ENCODE results near the gene NBL1.

Gene NBL1

GRCh38 chr1:19657511-19657910 is 13.4 kb downstream of the NBL1 start:
- no peak overlapping the region for H4K8ac ChIP-seq (ENCODE audit: low read length)
- peaks cover 44 to 50% of the 10 kb centered on the region in 2 experiments for H3K36me3 ChIP-seq (ENCODE audit: control insufficient read depth in 1 of 2, insufficient read depth in 2 of 2, low read depth in 1 of 2, low read length in 2 of 2)
- H3K27me3 ChIP-seq (ENCODE audit: control insufficient read depth in 1 of 2, insufficient read depth in 1 of 2, low read length in 2 of 2): peaks cover 0 to 5% of the 10 kb centered on the region in 2 experiments
- WGBS: 96% methylated on average over 8 of the region's 10 CpGs
- no peak overlapping the region for H3K4me2 ChIP-seq (ENCODE audit: low read length, poor library complexity, severe bottlenecking)
- no peak for DNase-seq
- H2BK5ac ChIP-seq (ENCODE audit: low read depth, low read length, poor library complexity, severe bottlenecking): no peak overlapping the region
- H3K9ac ChIP-seq (ENCODE audit: low read length): no peak overlapping the region
- H3K9me3 ChIP-seq (ENCODE audit: control insufficient read depth, low read length): no peaks in the 10 kb centered on the region
- H3K4me3 ChIP-seq (ENCODE audit: insufficient read depth in 1 of 2, low read depth in 1 of 2, low read length in 2 of 2): no peak overlapping the region
- no peak overlapping the region for H3K4ac ChIP-seq (ENCODE audit: low read depth in 1 of 2, low read length in 2 of 2)
- H3K27ac ChIP-seq (ENCODE audit: low read length, poor library complexity, severe bottlenecking): no peak overlapping the region
- no peak overlapping the region for H4K91ac ChIP-seq (ENCODE audit: low read length)
- no peak overlapping the region for H2BK15ac ChIP-seq (ENCODE audit: low read depth, poor library complexity, severe bottlenecking)
- no peak overlapping the region for H2AFZ ChIP-seq (ENCODE audit: low read depth, low read length)
- H3K4me1 ChIP-seq (ENCODE audit: control insufficient read depth, insufficient read depth, low read depth, low read length): peaks cover 15% of the 10 kb centered on the region
- H2BK12ac ChIP-seq (ENCODE audit: low read length in 2 of 2): no peak overlapping the region
- no peak overlapping the region for H3K23ac ChIP-seq (ENCODE audit: low read length in 2 of 2)
- H3K18ac ChIP-seq (ENCODE audit: low read depth in 1 of 2, low read length in 2 of 2): no peak overlapping the region
- no peak overlapping the region for H2AK5ac ChIP-seq (ENCODE audit: low read length, severe bottlenecking)
- no peak overlapping the region for H3K14ac ChIP-seq (ENCODE audit: low read length in 2 of 2)
- H2BK120ac ChIP-seq (ENCODE audit: low read depth, low read length): no peak overlapping the region
- peaks cover 33% of the 10 kb centered on the region for H3K79me1 ChIP-seq (replicated peaks; ENCODE audit: low read length, poor library complexity, severe bottlenecking)

- peak overlapping the region in 1 of 2 experiments; percentile 25 for H3K4me3 ChIP-seq (ENCODE audit: insufficient read depth in 1 of 2, low read depth in 1 of 2, low read length in 2 of 2)
- no peak overlapping the region for H3K14ac ChIP-seq (ENCODE audit: low read length in 2 of 2)
- no peak overlapping the region for H3K4me2 ChIP-seq (ENCODE audit: low read length, poor library complexity, severe bottlenecking)
- peaks cover 4 to 10% of the 10 kb centered on the region in 2 experiments for H3K27me3 ChIP-seq (ENCODE audit: control insufficient read depth in 1 of 2, insufficient read depth in 1 of 2, low read length in 2 of 2)
- DNase-seq: no peak
- no peak overlapping the region for H3K23ac ChIP-seq (ENCODE audit: low read length in 2 of 2)
- H3K36me3 ChIP-seq (ENCODE audit: control insufficient read depth in 1 of 2, insufficient read depth in 2 of 2, low read depth in 1 of 2, low read length in 2 of 2): peaks cover 44 to 50% of the 10 kb centered on the region in 2 experiments
- H3K9ac ChIP-seq (ENCODE audit: low read length): no peak overlapping the region
- H2BK15ac ChIP-seq (ENCODE audit: low read depth, poor library complexity, severe bottlenecking): no peak overlapping the region
- H3K27ac ChIP-seq (ENCODE audit: low read length, poor library complexity, severe bottlenecking): no peak overlapping the region
- no peak overlapping the region for H3K4ac ChIP-seq (ENCODE audit: low read depth in 1 of 2, low read length in 2 of 2)
- no peak overlapping the region for H2BK120ac ChIP-seq (ENCODE audit: low read depth, low read length)
- H2BK5ac ChIP-seq (ENCODE audit: low read depth, low read length, poor library complexity, severe bottlenecking): no peak overlapping the region
- no peak overlapping the region for H4K91ac ChIP-seq (ENCODE audit: low read length)
- H3K9me3 ChIP-seq (ENCODE audit: control insufficient read depth, low read length): no peaks in the 10 kb centered on the region
- peaks cover 33% of the 10 kb centered on the region for H3K79me1 ChIP-seq (replicated peaks; ENCODE audit: low read length, poor library complexity, severe bottlenecking)
- WGBS: 94% methylated on average over 13 of the region's 13 CpGs
- no peak overlapping the region for H3K18ac ChIP-seq (ENCODE audit: low read depth in 1 of 2, low read length in 2 of 2)
- no peak overlapping the region for H4K8ac ChIP-seq (ENCODE audit: low read length)
- no peak overlapping the region for H2AK5ac ChIP-seq (ENCODE audit: low read length, severe bottlenecking)
- peaks cover 15% of the 10 kb centered on the region for H3K4me1 ChIP-seq (ENCODE audit: control insufficient read depth, insufficient read depth, low read depth, low read length)
- no peak overlapping the region for H2AFZ ChIP-seq (ENCODE audit: low read depth, low read length)
- no peak overlapping the region for H2BK12ac ChIP-seq (ENCODE audit: low read length in 2 of 2)
These were observed 14.1 kb downstream of the NBL1 start for GRCh38 chr1:19658186-19658585.

- H4K91ac ChIP-seq (ENCODE audit: low read length): no peak overlapping the region
- H2BK5ac ChIP-seq (ENCODE audit: low read depth, low read length, poor library complexity, severe bottlenecking): no peak overlapping the region
- peaks cover 20% of the 10 kb centered on the region for H3K4me1 ChIP-seq (ENCODE audit: control insufficient read depth, insufficient read depth, low read depth, low read length)
- H3K18ac ChIP-seq (ENCODE audit: low read depth in 1 of 2, low read length in 2 of 2): no peak overlapping the region
- no peak overlapping the region for H4K8ac ChIP-seq (ENCODE audit: low read length)
- no peak overlapping the region for H3K27ac ChIP-seq (ENCODE audit: low read length, poor library complexity, severe bottlenecking)
- peaks cover 37 to 38% of the 10 kb centered on the region in 2 experiments for H3K27me3 ChIP-seq (ENCODE audit: control insufficient read depth in 1 of 2, insufficient read depth in 1 of 2, low read length in 2 of 2)
- no peak overlapping the region for H3K14ac ChIP-seq (ENCODE audit: low read length in 2 of 2)
- H3K23ac ChIP-seq (ENCODE audit: low read length in 2 of 2): no peak overlapping the region
- H3K4me2 ChIP-seq (ENCODE audit: low read length, poor library complexity, severe bottlenecking): no peak overlapping the region
- H2BK120ac ChIP-seq (ENCODE audit: low read depth, low read length): no peak overlapping the region
- H3K9ac ChIP-seq (ENCODE audit: low read length): no peak overlapping the region
- peaks cover 12% of the 10 kb centered on the region for H3K79me1 ChIP-seq (replicated peaks; ENCODE audit: low read length, poor library complexity, severe bottlenecking)
- H2AFZ ChIP-seq (ENCODE audit: low read depth, low read length): no peak overlapping the region
- WGBS: 0% methylated on average over 7 of the region's 9 CpGs
- H3K4me3 ChIP-seq (ENCODE audit: insufficient read depth in 1 of 2, low read depth in 1 of 2, low read length in 2 of 2): no peak overlapping the region
- peaks cover 24 to 27% of the 10 kb centered on the region in 2 experiments for H3K36me3 ChIP-seq (ENCODE audit: control insufficient read depth in 1 of 2, insufficient read depth in 2 of 2, low read depth in 1 of 2, low read length in 2 of 2)
- no peaks in the 10 kb centered on the region for H3K9me3 ChIP-seq (ENCODE audit: control insufficient read depth, low read length)
- H2AK5ac ChIP-seq (ENCODE audit: low read length, severe bottlenecking): no peak overlapping the region
- peak; percentile 49 for DNase-seq
- H2BK12ac ChIP-seq (ENCODE audit: low read length in 2 of 2): no peak overlapping the region
- no peak overlapping the region for H2BK15ac ChIP-seq (ENCODE audit: low read depth, poor library complexity, severe bottlenecking)
- H3K4ac ChIP-seq (ENCODE audit: low read depth in 1 of 2, low read length in 2 of 2): no peak overlapping the region
These were observed 17.7 kb downstream of the NBL1 start for GRCh38 chr1:19661721-19662228.

- Histone ChIP-seq H3K14ac (ENCODE audit: low read length in 2 of 2) (no peak overlapping the region), H3K4me2 (ENCODE audit: low read length, poor library complexity, severe bottlenecking) (no peak overlapping the region), H3K9me3 (ENCODE audit: control insufficient read depth, low read length) (no peaks in the 10 kb centered on the region), H3K4me1 (ENCODE audit: control insufficient read depth, insufficient read depth, low read depth, low read length) (peaks cover 20% of the 10 kb centered on the region), H2BK15ac (ENCODE audit: low read depth, poor library complexity, severe bottlenecking) (no peak overlapping the region), H3K9ac (ENCODE audit: low read length) (no peak overlapping the region), H3K4me3 (ENCODE audit: insufficient read depth in 1 of 2, low read depth in 1 of 2, low read length in 2 of 2) (no peak overlapping the region), H3K4ac (ENCODE audit: low read depth in 1 of 2, low read length in 2 of 2) (no peak overlapping the region), H2BK12ac (ENCODE audit: low read length in 2 of 2) (no peak overlapping the region), H3K18ac (ENCODE audit: low read depth in 1 of 2, low read length in 2 of 2) (no peak overlapping the region), H3K79me1 (replicated peaks; ENCODE audit: low read length, poor library complexity, severe bottlenecking) (peaks cover 9% of the 10 kb centered on the region), H4K8ac (ENCODE audit: low read length) (no peak overlapping the region), H3K27me3 (ENCODE audit: control insufficient read depth in 1 of 2, insufficient read depth in 1 of 2, low read length in 2 of 2) (peaks cover 41 to 42% of the 10 kb centered on the region in 2 experiments), H2AK5ac (ENCODE audit: low read length, severe bottlenecking) (no peak overlapping the region), H2BK120ac (ENCODE audit: low read depth, low read length) (no peak overlapping the region), H2AFZ (ENCODE audit: low read depth, low read length) (no peak overlapping the region), H3K36me3 (ENCODE audit: control insufficient read depth in 1 of 2, insufficient read depth in 2 of 2, low read depth in 1 of 2, low read length in 2 of 2) (peaks cover 19 to 22% of the 10 kb centered on the region in 2 experiments), H2BK5ac (ENCODE audit: low read depth, low read length, poor library complexity, severe bottlenecking) (no peak overlapping the region), H3K27ac (ENCODE audit: low read length, poor library complexity, severe bottlenecking) (no peak overlapping the region), H3K23ac (ENCODE audit: low read length in 2 of 2) (no peak overlapping the region), H4K91ac (ENCODE audit: low read length) (no peak overlapping the region)
- DNase-seq: no peak
- 62% methylated on average over 3 of the region's 3 CpGs for WGBS
These were observed 18.2 kb downstream of the NBL1 start for GRCh38 chr1:19662313-19662712.
